Stimulated activated CD8-positive, alpha-beta memory T cell treated with anti-CD3 and anti-CD28 coated beads, Interleukin-4, amount 100 ng/mL, for 48 hours (primary cell): Measurements from ENCODE around the gene IFI6.
"Not testable (repeated sequence)": the region's sequence is repeated elsewhere in the genome, so short reads cannot be mapped to it uniquely, and the experiment has no call there.

Experiments
- DNase-seq: peaks from one replicate; pipeline ENCODE4 v3.0.0-alpha.2; 2020

Gene IFI6

GRCh38 chr1:27626031-27626935, 45.7 kb downstream of the IFI6 start:
- no peak for DNase-seq

DNA sequence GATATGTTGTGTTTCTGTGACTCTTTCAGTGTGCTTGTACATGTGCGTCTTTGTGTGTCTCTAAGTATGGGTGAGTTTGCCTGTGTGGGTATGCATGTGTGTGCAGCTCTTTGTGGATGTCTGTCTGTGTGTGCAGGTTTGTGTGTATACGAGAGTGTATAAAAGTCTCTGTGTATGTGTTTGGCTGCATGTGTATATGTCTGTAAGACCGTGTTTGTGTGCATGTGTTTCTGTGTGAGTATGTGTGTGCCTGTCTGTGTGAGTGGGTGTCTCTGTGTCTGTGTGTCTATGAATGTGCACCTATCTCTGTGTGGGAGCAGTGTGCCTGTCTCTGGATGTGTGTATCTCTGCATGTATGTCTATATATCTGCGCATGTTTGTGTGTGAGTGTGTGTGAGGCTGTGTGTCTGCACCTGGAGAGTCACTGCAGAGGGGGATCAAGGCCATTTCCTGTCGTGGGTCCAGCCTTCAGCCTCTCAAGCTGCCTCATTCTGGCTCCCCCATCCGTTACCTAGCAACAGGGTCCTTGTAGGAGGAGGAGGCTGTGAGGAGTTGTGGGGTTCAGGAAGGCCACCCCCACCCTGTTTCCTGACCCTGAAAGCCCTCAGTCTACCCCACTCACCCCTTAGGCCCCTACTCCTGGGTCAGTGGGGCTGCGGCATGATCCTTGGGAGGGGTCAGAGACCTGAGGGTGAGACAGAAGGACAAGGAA, 47.4 kb downstream of the IFI6 start:
- DNase-seq = no peak

DNA sequence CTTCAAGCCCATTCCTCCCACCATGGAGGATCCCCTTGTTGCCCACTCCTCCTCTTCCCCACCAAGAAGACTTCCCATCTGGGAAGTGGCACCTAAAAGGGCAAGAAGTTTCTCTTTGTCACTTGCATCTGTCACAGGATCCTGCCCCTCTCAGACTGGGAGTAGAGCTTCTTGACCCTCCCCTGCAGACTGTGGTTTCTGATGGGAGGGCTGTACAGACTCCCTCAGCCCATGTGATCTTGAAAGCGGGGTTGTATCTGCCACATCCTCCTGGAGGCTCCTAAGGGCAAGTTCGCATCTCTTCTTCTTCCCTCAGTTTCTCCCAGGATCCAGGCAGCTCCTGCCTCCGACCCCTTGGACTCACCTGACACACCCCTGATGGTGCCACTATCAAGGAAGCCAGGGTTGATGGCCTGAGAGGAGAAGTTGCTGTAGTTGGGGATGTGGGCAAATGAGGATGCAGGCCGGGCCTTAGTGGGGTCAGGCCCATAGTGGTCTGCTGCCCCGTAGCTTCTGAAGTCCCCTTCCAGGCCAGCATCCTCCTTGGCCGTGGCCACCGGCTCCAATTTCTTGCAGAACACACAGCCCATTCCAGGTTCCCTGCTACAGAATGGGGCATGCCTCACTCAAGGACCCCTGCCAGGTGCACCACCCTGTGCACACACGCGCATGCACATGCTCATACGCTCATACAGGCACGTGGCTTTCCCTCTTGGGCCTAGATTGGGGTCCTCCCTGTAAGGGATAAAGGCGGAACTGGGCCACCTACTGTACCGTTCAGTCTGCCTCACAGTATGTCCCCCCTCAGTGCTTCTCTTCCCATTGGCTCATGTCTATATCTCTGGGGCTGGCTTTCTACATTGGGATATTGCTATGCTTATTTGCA, 48.4 kb downstream of the IFI6 start:
- no peak for DNase-seq

GRCh38 chr1:27622828-27623227, 49.2 kb downstream of the IFI6 start:
- DNase-seq = no peak

- DNase-seq = no peak
Measured at GRCh38 chr1:27621051-27621920, 50.7 kb downstream of the IFI6 start.

GRCh38 chr1:27619782-27620438, 52.1 kb downstream of the IFI6 start:
- DNase-seq = not testable (repeated sequence)

GRCh38 chr1:27618341-27619082, 53.5 kb downstream of the IFI6 start:
- no peak for DNase-seq

GRCh38 chr1:27617420-27617819, 54.6 kb downstream of the IFI6 start:
- no peak for DNase-seq

- no peak for DNase-seq
Measured at GRCh38 chr1:27616441-27616840, 55.6 kb downstream of the IFI6 start.
